VCaP (cell line): ENCODE data around the gene ADD3.

ENCODE experiments used
- H3K27ac ChIP-seq: fragments of 450-650 bp; 2 replicates; pipeline ENCODE4 v1.5.1; 2017
- CTCF ChIP-seq: fragments of 450-650 bp; conservative IDR thresholded peaks from 2 replicates; pipeline ENCODE4 v1.5.1; 2017; ENCODE audit warnings: mild to moderate bottlenecking, moderate library complexity

The ADD3 gene

GRCh38 chr10:110052916-110053315, 45.1 kb downstream of the ADD3 start:
- no peak overlapping the region for H3K27ac ChIP-seq
- TF ChIP-seq CTCF: no peak

GRCh38 chr10:110056822-110057221, 49.0 kb downstream of the ADD3 start:
- no peak for TF ChIP-seq CTCF
- H3K27ac ChIP-seq: no peak overlapping the region

DNA sequence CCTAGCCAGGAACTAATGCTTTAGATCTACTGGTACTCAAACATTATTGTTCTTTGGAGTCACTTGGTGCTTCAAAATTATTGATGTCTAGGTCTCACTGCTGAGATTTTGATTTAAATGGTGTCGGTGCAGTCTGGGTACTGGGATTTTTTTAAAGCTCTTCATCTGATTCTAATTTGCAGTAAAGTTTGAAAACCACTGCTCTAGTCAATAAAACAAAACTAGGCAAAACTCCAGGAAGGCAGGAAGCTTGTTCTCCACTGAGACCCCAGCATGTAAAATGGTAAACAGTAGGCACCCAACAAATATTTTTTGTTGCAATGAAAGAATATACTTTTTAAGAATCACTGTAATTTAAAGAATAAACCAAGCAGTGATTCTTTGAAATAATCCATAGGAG, 49.7 kb downstream of the ADD3 start:
- no peak overlapping the region for H3K27ac ChIP-seq
- no peak for TF ChIP-seq CTCF

DNA sequence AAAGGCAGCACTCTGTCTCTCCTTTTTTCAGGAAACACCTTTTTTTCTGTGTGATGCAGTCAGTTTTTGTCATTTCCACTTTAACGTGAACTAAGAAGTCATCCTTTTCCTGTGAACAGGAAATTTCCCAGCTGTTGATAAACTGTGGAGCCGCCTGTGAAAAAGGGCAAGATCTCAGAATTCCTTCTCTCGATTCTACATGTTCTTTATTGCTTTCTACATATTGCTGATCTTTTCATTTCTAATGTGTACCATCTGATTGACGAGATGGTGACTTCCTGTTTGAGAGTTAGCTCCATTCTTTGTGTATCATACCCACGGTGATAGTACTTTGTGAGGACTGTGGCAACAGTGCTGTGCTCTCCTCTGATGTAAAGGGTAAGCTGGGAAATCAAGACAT, 50.4 kb downstream of the ADD3 start:
- no peak for TF ChIP-seq CTCF
- H3K27ac ChIP-seq: no peak overlapping the region

GRCh38 chr10:110059925-110060324, 52.1 kb downstream of the ADD3 start:
- no peak for TF ChIP-seq CTCF
- H3K27ac ChIP-seq: no peak overlapping the region

GRCh38 chr10:110061687-110062086, 53.9 kb downstream of the ADD3 start:
- TF ChIP-seq CTCF: no peak
- no peak overlapping the region for H3K27ac ChIP-seq

- no peak for TF ChIP-seq CTCF
- H3K27ac ChIP-seq: no peak overlapping the region
Measured at GRCh38 chr10:110065269-110065668, 57.5 kb downstream of the ADD3 start.
